Smooth muscle cell (in vitro differentiated cells): Measurements from ENCODE around the gene ALAD. TPM values are rescaled to one million over a fixed set of nuclear protein-coding genes. Genes with fewer than 3 reads are reported as not detected.
"Not testable (repeated sequence)": the region's sequence is repeated elsewhere in the genome, so short reads cannot be mapped to it uniquely, and the experiment has no call there.

Experiments
- DNase-seq: peaks from one replicate; lab custom pipeline; 2025; ENCODE audit not compliant: unreplicated experiment; lab: John Stamatoyannopoulos, UW
- H2AFZ ChIP-seq: fragments of 200-600 bp; sonication (generic); 2 replicates; pipeline ENCODE4 v1.6.0; 2016; ENCODE audit warnings: antibody characterized with exemption, low read depth, mild to moderate bottlenecking
- H3F3A ChIP-seq: fragments of 200-600 bp; sonication (generic); 2 replicates; pipeline ENCODE4 v1.6.0; 2017; ENCODE audit warnings: antibody characterized with exemption, low read depth
- H3K27ac ChIP-seq: fragments of 200-600 bp; sonication (generic); 2 replicates; pipeline ENCODE4 v1.5.1; 2016; ENCODE audit warnings: low read depth, mild to moderate bottlenecking
- H3K27me3 ChIP-seq: fragments of 200-600 bp; sonication (generic); 2 replicates; pipeline ENCODE4 v1.6.1; 2016; ENCODE audit warnings: low read depth, mild to moderate bottlenecking
- H3K36me3 ChIP-seq: fragments of 200-600 bp; sonication (generic); 2 replicates; pipeline ENCODE4 v1.5.1; 2016; ENCODE audit warnings: low read depth
- H3K4me1 ChIP-seq: fragments of 200-600 bp; sonication (generic); 2 replicates; pipeline ENCODE4 v1.5.1; 2016; ENCODE audit warnings: low read depth
- H3K4me2 ChIP-seq: fragments of 200-600 bp; sonication (generic); 2 replicates; pipeline ENCODE4 v1.6.0; 2016; ENCODE audit warnings: mild to moderate bottlenecking
- H3K4me3 ChIP-seq: fragments of 200-600 bp; sonication (generic); 2 replicates; pipeline ENCODE4 v1.5.1; 2016; ENCODE audit warnings: mild to moderate bottlenecking
- H3K79me2 ChIP-seq: fragments of 200-600 bp; sonication (generic); 2 replicates; pipeline ENCODE4 v1.6.0; 2016; ENCODE audit warnings: low read depth, mild to moderate bottlenecking
- H3K9ac ChIP-seq: fragments of 200-600 bp; sonication (generic); 2 replicates; pipeline ENCODE4 v1.6.0; 2016; ENCODE audit warnings: low read depth
- H3K9me3 ChIP-seq: fragments of 200-600 bp; sonication (generic); replicated peaks from 2 replicates; pipeline ENCODE4 v1.5.1; 2016; ENCODE audit warnings: low read depth
- H4K20me1 ChIP-seq: fragments of 200-600 bp; sonication (generic); 2 replicates; pipeline ENCODE4 v1.6.0; 2016; ENCODE audit warnings: low read depth
- CTCF ChIP-seq: fragments of 200-600 bp; sonication (generic); IDR thresholded peaks from 2 replicates; pipeline ENCODE4 v1.5.1; 2017; ENCODE audit warnings: borderline replicate concordance, mild to moderate bottlenecking, antibody characterized with exemption; ENCODE audit not compliant: insufficient read depth, poor library complexity, severe bottlenecking
- WGBS: methylation state at CpG from one replicate; pipeline ENCODE4 v1.1.7; 2016; ENCODE audit warnings: low lambda C conversion rate; 5-methylcytosine and 5-hydroxymethylcytosine counted together
- polyA plus RNA-seq: library from polyadenylated mRNA; unstranded; fragments of >200 nt; fragmentation: Nextera tagmentation; extraction: Ambion mirVana; gene quantifications from 2 replicates; pipeline ENCODE4 v1.2.1, GENCODE V29; 2016
- total RNA-seq: library from RNA; depleted of rRNA; stranded (reverse); fragments of >200 nt; gene quantifications from 2 replicates; pipeline ENCODE4 v1.2.3, GENCODE V29; 2014

The ALAD gene
- total and polyA plus RNA-seq, 2 experiments from 2014 or later: 7.1 to 15.4 TPM

DNA sequence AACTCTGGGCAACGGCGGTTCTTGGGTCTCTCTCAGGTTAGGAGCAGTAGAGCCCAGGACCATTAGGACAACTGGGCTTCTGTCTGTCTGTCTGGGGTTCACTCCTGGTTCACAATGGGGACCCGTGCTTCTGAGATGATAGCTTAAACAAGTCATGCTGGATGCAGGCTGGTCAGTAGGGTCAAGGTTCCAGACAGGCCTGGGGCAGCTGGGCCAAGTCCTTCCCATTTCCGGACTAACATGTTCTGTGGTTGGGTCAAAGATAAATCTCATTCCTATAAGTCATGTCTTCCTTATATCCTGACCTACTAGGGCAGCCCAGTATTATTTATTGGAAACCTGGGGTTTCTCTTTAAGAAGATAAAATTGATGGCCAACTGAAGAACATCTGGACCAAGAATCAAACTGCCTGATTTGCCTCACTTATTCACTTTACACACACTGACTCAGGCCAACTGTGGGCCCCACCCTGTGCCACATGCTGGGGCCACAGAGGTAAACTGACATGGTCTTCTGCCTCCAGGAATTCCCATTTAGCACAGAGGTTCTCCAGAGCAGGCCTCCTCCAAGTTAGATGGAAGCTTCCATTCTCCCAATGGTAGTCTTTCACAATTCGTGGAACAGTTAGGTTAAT lies 32.6 kb downstream of the ALAD start:
- Histone ChIP-seq H4K20me1 (no peaks in the 10 kb centered on the region), H3K9ac (no peak overlapping the region), H2AFZ (no peak overlapping the region), H3K79me2 (no peaks in the 10 kb centered on the region), H3K27ac (no peak overlapping the region), H3K4me1 (no peaks in the 10 kb centered on the region), H3K36me3 (no peaks in the 10 kb centered on the region), H3K4me3 (no peak overlapping the region), H3K27me3 (no peaks in the 10 kb centered on the region), H3F3A (no peaks in the 10 kb centered on the region), H3K4me2 (no peak overlapping the region), H3K9me3 (no peaks in the 10 kb centered on the region)
- TF ChIP-seq CTCF: no peak
- 94% methylated on average over 5 of the region's 5 CpGs for WGBS
- no peak for DNase-seq

GRCh38 chr9:113365652-113366051 lies 35.4 kb downstream of the ALAD start:
- H3K4me3 ChIP-seq: not testable (repeated sequence)
- WGBS: 90% methylated on average over 3 of the region's 3 CpGs

DNA sequence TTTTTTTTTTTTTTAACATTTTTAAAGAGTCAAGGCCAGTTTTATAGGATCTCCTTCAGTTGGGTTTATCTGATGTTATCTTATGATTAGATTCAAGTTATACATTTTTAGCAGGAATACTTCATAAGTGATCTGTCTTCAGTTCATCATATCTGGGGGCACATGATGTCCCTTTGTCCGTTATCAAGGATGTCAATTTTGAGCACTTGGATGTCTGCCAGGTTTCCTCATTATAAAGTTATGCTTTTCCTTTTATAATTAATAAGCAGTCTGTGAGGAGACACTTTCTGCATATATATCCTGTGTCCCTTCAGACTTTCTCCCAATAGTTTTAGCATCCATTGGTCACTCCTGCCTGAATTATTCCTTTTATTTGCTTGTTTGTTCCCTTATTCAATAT lies 36.1 kb downstream of the ALAD start:
- Histone ChIP-seq H3K4me2 (no peak overlapping the region), H3K9me3 (no peaks in the 10 kb centered on the region), H3K36me3 (no peaks in the 10 kb centered on the region), H4K20me1 (no peaks in the 10 kb centered on the region), H3K27me3 (no peaks in the 10 kb centered on the region), H2AFZ (no peak overlapping the region), H3K9ac (no peak overlapping the region), H3K27ac (no peak overlapping the region), H3K79me2 (no peaks in the 10 kb centered on the region), H3K4me3 (no peak overlapping the region), H3F3A (no peaks in the 10 kb centered on the region), H3K4me1 (no peaks in the 10 kb centered on the region)
- WGBS: 100% methylated on average over 1 of the region's 1 CpG
- TF ChIP-seq CTCF: no peak
- no peak for DNase-seq

More at GRCh38 chr9:113365652-113366051, 35.4 kb downstream of the ALAD start:
- H2AFZ ChIP-seq, H3K27ac ChIP-seq, H3K9ac ChIP-seq, H3K27me3 ChIP-seq, H3K79me2 ChIP-seq, H3K4me1 ChIP-seq, DNase-seq, H3K4me2 ChIP-seq, H3F3A ChIP-seq, H3K9me3 ChIP-seq, H3K36me3 ChIP-seq, H4K20me1 ChIP-seq: not testable (repeated sequence)

DNA sequence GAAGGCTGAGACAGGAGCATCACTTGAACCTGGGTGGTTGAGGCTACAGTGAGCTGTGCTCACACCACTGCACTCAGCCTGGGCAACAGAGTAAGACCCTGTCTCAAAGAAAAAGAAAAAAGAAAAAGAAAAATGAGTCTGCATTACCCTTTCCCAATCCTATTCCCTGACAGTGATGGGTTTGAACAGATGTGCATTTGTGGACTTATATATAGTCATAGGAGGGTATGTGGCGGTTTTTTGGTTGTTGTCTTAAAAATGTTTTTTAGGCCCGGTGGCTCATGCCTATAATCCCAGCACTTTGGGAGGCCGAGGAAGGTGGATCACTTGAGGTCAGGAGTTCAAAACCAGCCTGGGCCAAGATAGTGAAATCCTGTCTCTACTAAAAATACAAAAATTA lies 37.7 kb downstream of the ALAD start:
- TF ChIP-seq CTCF: no peak
- no peak overlapping the region for H3K4me3 ChIP-seq
- no peak overlapping the region for H3K4me2 ChIP-seq
- H3K27ac ChIP-seq: no peak overlapping the region
- H3K79me2 ChIP-seq: no peaks in the 10 kb centered on the region
- H4K20me1 ChIP-seq: no peaks in the 10 kb centered on the region
- no peaks in the 10 kb centered on the region for H3K36me3 ChIP-seq
- no peak for DNase-seq
- H3F3A ChIP-seq: no peaks in the 10 kb centered on the region
- WGBS: 88% methylated on average over 3 of the region's 3 CpGs
- H3K27me3 ChIP-seq: no peaks in the 10 kb centered on the region
- H3K9ac ChIP-seq: no peak overlapping the region
- no peaks in the 10 kb centered on the region for H3K4me1 ChIP-seq
- no peaks in the 10 kb centered on the region for H3K9me3 ChIP-seq
- H2AFZ ChIP-seq: no peak overlapping the region
